CD4-positive, alpha-beta T cell treated with Interleukin-1 beta for 1 hour (primary cell): ENCODE measurements around the gene CACNB1.

Experiments used
- DNase-seq, 2 donors: peaks; one replicate each; pipeline ENCODE4 v3.0.0-alpha.2; 2020 to 2022

Gene CACNB1

GRCh38 chr17:39197380-39198185 is at the start of gene CACNB1:
Gene CACNB1, minus strand, starts transcription at chr17:39197669. Its CDS starts 174 bp downstream, at chr17:39197495.
- peak; percentile 44 to 69 for DNase-seq

GRCh38 chr17:39246274-39246673 is 48.8 kb upstream of the CACNB1 start:
- DNase-seq, result no peak

- peak; percentile 77 to 84 for DNase-seq
These were observed 47.4 kb upstream of the CACNB1 start for GRCh38 chr17:39244600-39245570.

GRCh38 chr17:39244016-39244599 is 46.6 kb upstream of the CACNB1 start:
- DNase-seq, result no peak

- DNase-seq, result no peak
These were observed 45.7 kb upstream of the CACNB1 start for GRCh38 chr17:39243155-39243554.

- DNase-seq, result no peak
These were observed 43.2 kb upstream of the CACNB1 start for GRCh38 chr17:39240631-39241030.

- DNase-seq, result peak; percentile 77 to 79
These were observed 42.3 kb upstream of the CACNB1 start for GRCh38 chr17:39239640-39240314.

- peak; percentile 88 to 89 for DNase-seq
These were observed 41.0 kb upstream of the CACNB1 start for GRCh38 chr17:39238311-39238972.

- no peak for DNase-seq
These were observed 40.1 kb upstream of the CACNB1 start for GRCh38 chr17:39237586-39237985.

GRCh38 chr17:39236981-39237441 is 39.5 kb upstream of the CACNB1 start:
- no peak for DNase-seq

GRCh38 chr17:39236450-39236927 is 39.0 kb upstream of the CACNB1 start:
- no peak for DNase-seq

- peak; percentile 56 to 69 for DNase-seq
These were observed 38.3 kb upstream of the CACNB1 start for GRCh38 chr17:39235555-39236449.

GRCh38 chr17:39231591-39232551 is 34.4 kb upstream of the CACNB1 start:
- peak; percentile 67 to 73 for DNase-seq

GRCh38 chr17:39231091-39231561 is 33.7 kb upstream of the CACNB1 start:
- DNase-seq, result no peak

GRCh38 chr17:39230361-39230760 is 32.9 kb upstream of the CACNB1 start:
- no peak for DNase-seq

GRCh38 chr17:39229274-39229913 is 31.9 kb upstream of the CACNB1 start:
- no peak for DNase-seq

GRCh38 chr17:39227364-39227919 is 30.0 kb upstream of the CACNB1 start:
- DNase-seq, result no peak

- peak; percentile 60 to 67 for DNase-seq
These were observed 28.7 kb upstream of the CACNB1 start for GRCh38 chr17:39225959-39226683.
